Cardiac fibroblast (primary cell): ENCODE measurements around the gene EPAS1.

Source experiments
- DNase-seq, 2 donors: peaks; one replicate each; pipeline versions ENCODE4 v3.0.0 to v3.0.0-alpha.2; 2010; ENCODE audit warnings: low read depth in 2 of 2
- H3K4me3 ChIP-seq, 2 donors: replicated peaks in 1 of 2; 1 replicate in 1 of 2; 2 replicates in 1 of 2; pipeline ENCODE4 v1.5.1; 2011; ENCODE audit warnings: low read depth in 2 of 2, low read length in 2 of 2, mild to moderate bottlenecking in 2 of 2, moderate library complexity in 1 of 2
- CTCF ChIP-seq: IDR thresholded peaks from one replicate; pipeline ENCODE4 v1.5.1; 2011; ENCODE audit warnings: low read depth, mild to moderate bottlenecking, low read length, inconsistent platforms

The EPAS1 gene

DNA sequence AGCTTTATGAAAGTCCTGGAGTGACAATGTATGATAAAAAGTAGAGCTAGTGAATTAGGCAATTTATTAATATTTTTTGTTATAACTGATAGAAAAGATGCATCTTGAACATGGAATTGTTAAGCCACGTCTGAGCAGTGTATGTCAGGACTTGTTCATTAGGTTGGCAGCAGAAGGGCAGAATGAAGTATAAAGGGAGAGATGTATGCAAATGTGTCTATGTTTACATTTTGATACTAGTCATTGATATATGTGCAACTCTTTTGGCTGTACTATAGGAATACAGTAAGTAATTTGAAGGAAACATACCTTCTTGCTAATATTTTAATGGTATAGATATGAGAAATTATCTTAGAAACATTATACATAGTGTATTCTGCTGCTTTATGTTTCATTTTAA, 133.2 kb downstream of the EPAS1 start:
- no peak for DNase-seq
- no peak for TF ChIP-seq CTCF
- no peak overlapping the region for H3K4me3 ChIP-seq

GRCh38 chr2:46430992-46431391, 133.8 kb downstream of the EPAS1 start:
- no peak for DNase-seq
- no peak for TF ChIP-seq CTCF
- no peak overlapping the region for H3K4me3 ChIP-seq

GRCh38 chr2:46431481-46432235, 134.5 kb downstream of the EPAS1 start:
- H3K4me3 ChIP-seq = no peak overlapping the region
- TF ChIP-seq CTCF = no peak
- DNase-seq = peak; percentile 24 to 49

- no peak for TF ChIP-seq CTCF
- no peak overlapping the region for H3K4me3 ChIP-seq
- DNase-seq = peak in 1 of 2 donors; percentile 29
Measured at GRCh38 chr2:46434851-46435273, 137.7 kb downstream of the EPAS1 start.

DNA sequence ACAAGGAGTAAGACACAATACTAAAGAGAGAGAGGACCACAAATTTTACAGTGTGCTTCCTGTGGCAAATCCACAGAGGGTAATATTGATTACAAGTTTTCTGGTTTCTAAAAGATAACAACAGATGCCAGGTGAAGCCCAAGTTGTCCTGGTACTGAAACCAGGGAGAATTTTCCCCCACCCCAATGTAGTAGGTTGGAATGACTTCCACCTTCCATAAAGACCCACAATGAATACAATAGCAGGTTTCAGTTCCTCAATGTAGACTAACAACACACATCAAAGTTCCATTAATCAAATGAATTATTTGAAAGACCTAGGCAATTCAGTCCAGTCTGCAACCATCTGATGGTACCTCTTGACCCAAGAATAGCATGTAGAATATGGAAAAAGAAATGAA, 138.1 kb downstream of the EPAS1 start:
- DNase-seq = no peak
- no peak for TF ChIP-seq CTCF
- H3K4me3 ChIP-seq = no peak overlapping the region

GRCh38 chr2:46435796-46436360, 138.7 kb downstream of the EPAS1 start:
- peak; percentile 14 to 63 for DNase-seq
- no peak for TF ChIP-seq CTCF
- no peak overlapping the region for H3K4me3 ChIP-seq
